ENCODE results near the gene FANCC. TPM values are rescaled to one million over a fixed set of nuclear protein-coding genes. Genes with fewer than 3 reads are reported as not detected.

Gene FANCC
- total and polyA plus RNA-seq, 2 of the 4 experiments (the other 2 are of a cell fraction), result 4.7 to 6.3 TPM

DNA sequence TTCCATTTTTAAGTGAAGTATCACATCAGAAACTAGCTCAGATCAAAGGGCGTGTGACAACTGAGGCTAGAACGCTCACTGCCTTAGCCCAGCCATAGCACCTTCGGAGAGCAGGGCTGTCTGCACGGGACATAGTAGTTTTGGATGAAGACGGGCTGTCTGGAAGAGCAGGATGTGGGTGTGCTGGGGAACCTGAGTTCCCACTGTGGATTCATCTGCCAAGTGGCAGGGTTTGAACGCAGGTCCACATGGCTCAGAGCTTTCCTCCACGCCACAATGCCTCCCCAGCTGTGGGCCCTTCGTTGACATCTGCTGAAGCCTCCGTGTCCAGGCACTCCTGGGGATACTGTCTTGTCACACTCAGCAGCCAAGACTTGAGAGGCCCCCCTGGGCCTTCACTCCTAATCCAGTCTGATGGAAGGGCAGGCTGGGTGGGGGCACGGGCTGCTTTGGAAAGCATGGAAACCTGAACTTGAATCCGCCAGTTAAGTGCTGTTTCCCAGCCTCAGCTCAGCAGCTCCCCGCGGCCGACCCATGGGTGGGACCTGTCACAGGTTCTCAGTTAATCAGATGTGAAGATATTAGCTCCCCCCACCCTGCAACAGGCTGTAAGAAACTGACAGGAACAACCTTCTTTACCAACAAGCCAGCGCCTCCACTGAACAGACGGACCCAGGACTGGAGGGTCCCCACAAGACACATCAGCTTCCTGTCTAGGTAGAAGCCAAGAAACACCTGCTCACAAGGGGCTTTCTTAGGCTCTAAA lies 228.1 kb downstream of the FANCC start:
- dilution Hi-C loops (cut with HindIII; ENCODE audit: low sequenced_read_pairs, unreplicated experiment), result no loop called here
- peaks cover 45% of the 10 kb centered on the region for H3K36me3 ChIP-seq (ENCODE audit: control insufficient read depth, insufficient read depth, low read length)

More for the DNA sequence above, 228.1 kb downstream of the FANCC start:
- H3K4me1 ChIP-seq (ENCODE audit: control insufficient read depth, insufficient read depth, low read length), result peaks cover 22% of the 10 kb centered on the region
- BruUV-seq (replicated peaks), result no TSS peak
- 86% methylated on average over 6 of the region's 16 CpGs; no CpG with 5 or more reads in 1 of the 2 experiments for WGBS, 2 experiments (ENCODE audit: extremely low coverage in 2 of 2, insufficient read length in 1 of 2)
- H2BK5ac ChIP-seq (ENCODE audit: low read depth, low read length, poor library complexity, severe bottlenecking), result no peak overlapping the region
- no peak overlapping the region for H3K56ac ChIP-seq (ENCODE audit: extremely low read depth, insufficient read depth, low read length)
- no peak overlapping the region for H2AK5ac ChIP-seq (ENCODE audit: low read depth, low read length)
- H3K27ac ChIP-seq (ENCODE audit: insufficient read depth, low read length), result no peak overlapping the region
- H4K5ac ChIP-seq (ENCODE audit: low read depth, low read length), result no peak overlapping the region
- POLR2A ChIA-PET (ENCODE audit: unreplicated experiment), result no interaction called here
- no peaks in the 10 kb centered on the region for H3K27me3 ChIP-seq (ENCODE audit: control insufficient read depth, insufficient read depth, low read length)
- no peak overlapping the region for H4K91ac ChIP-seq (ENCODE audit: insufficient read depth, low read depth, low read length)
- no peak overlapping the region for H2AK9ac ChIP-seq (replicated peaks; ENCODE audit: low read depth, low read length, poor library complexity)
- H2BK20ac ChIP-seq (ENCODE audit: low read depth, low read length), result no peak overlapping the region
- H3K4me2 ChIP-seq (ENCODE audit: low read depth, low read length), result no peak overlapping the region
- no peaks in the 10 kb centered on the region for H3K9me3 ChIP-seq (ENCODE audit: control insufficient read depth, insufficient read depth, low read length)
- H3K18ac ChIP-seq (ENCODE audit: low read depth, low read length), result no peak overlapping the region
- H2BK15ac ChIP-seq (ENCODE audit: low read depth, low read length), result no peak overlapping the region
- H3K9ac ChIP-seq (ENCODE audit: low read depth, low read length), result no peak overlapping the region
- H4K8ac ChIP-seq (ENCODE audit: low read depth in 2 of 2, low read length in 2 of 2), result no peak overlapping the region
- in situ Hi-C loops (cut with MboI; ENCODE audit: low sequenced_read_pairs) (no loop called here), intact Hi-C loops (cut with micrococcal nuclease) (no loop called here)
- no peak overlapping the region for H3K4ac ChIP-seq (ENCODE audit: low read depth, low read length)
- H2BK120ac ChIP-seq (ENCODE audit: low read depth, low read length), result no peak overlapping the region
- H4K20me1 ChIP-seq (ENCODE audit: insufficient read depth, low read length), result peaks cover 38% of the 10 kb centered on the region
- CTCF ChIA-PET, result no interaction called here
- no peak for ATAC-seq (ENCODE audit: low read depth)
- H3K23ac ChIP-seq (ENCODE audit: low read depth, low read length), result no peak overlapping the region
- H3K4me3 ChIP-seq (ENCODE audit: insufficient read depth, low read depth, low read length), result no peak overlapping the region
- DNase-seq, result no peak
- no peak overlapping the region for H2AFZ ChIP-seq (replicated peaks; ENCODE audit: low read length, poor library complexity)
- no peak overlapping the region for H3K14ac ChIP-seq (replicated peaks; ENCODE audit: low read depth, low read length)
- H3K79me1 ChIP-seq (ENCODE audit: low read depth in 1 of 2, low read length in 2 of 2), result peaks cover 17 to 64% of the 10 kb centered on the region in 2 experiments; a peak in 3 of 4 replicates
- peaks cover 25% of the 10 kb centered on the region; the same call in 1 of the 2 replicates for H3K9me1 ChIP-seq (ENCODE audit: insufficient read depth, low read length)
- TF ChIP-seq, protein P1, sequence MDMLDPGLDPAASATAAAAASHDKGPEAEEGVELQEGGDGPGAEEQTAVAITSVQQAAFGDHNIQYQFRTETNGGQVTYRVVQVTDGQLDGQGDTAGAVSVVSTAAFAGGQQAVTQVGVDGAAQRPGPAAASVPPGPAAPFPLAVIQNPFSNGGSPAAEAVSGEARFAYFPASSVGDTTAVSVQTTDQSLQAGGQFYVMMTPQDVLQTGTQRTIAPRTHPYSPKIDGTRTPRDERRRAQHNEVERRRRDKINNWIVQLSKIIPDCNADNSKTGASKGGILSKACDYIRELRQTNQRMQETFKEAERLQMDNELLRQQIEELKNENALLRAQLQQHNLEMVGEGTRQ (IDR thresholded peaks at IDR 0.05; ENCODE audit: low read depth, low read length), result no peak
- TF ChIP-seq MAFK (IDR thresholded peaks at IDR 0.05; ENCODE audit: low read depth, low read length), result no peak
- no peak for TF ChIP-seq RFX5 (IDR thresholded peaks at IDR 0.05; ENCODE audit: low read depth, low read length)
- TF ChIP-seq, protein P2, sequence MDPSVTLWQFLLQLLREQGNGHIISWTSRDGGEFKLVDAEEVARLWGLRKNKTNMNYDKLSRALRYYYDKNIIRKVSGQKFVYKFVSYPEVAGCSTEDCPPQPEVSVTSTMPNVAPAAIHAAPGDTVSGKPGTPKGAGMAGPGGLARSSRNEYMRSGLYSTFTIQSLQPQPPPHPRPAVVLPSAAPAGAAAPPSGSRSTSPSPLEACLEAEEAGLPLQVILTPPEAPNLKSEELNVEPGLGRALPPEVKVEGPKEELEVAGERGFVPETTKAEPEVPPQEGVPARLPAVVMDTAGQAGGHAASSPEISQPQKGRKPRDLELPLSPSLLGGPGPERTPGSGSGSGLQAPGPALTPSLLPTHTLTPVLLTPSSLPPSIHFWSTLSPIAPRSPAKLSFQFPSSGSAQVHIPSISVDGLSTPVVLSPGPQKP (IDR thresholded peaks at IDR 0.05; ENCODE audit: borderline replicate concordance, low read depth, low read length), result no peak
- no peak for TF ChIP-seq SMC3 (IDR thresholded peaks at IDR 0.05; ENCODE audit: low read depth, low read length)
- TF ChIP-seq NFE2L2 (IDR thresholded peaks at IDR 0.05; ENCODE audit: low read depth, low read length), result no peak
- no peak for TF ChIP-seq POLR2A (IDR thresholded peaks at IDR 0.05; ENCODE audit: low read depth, low read length)
- TF ChIP-seq MAZ (IDR thresholded peaks at IDR 0.05; ENCODE audit: borderline replicate concordance, low read depth, low read length), result no peak
- no peak for TF ChIP-seq CEBPB (IDR thresholded peaks at IDR 0.05; ENCODE audit: low read depth, low read length)
- TF ChIP-seq, protein P3, sequence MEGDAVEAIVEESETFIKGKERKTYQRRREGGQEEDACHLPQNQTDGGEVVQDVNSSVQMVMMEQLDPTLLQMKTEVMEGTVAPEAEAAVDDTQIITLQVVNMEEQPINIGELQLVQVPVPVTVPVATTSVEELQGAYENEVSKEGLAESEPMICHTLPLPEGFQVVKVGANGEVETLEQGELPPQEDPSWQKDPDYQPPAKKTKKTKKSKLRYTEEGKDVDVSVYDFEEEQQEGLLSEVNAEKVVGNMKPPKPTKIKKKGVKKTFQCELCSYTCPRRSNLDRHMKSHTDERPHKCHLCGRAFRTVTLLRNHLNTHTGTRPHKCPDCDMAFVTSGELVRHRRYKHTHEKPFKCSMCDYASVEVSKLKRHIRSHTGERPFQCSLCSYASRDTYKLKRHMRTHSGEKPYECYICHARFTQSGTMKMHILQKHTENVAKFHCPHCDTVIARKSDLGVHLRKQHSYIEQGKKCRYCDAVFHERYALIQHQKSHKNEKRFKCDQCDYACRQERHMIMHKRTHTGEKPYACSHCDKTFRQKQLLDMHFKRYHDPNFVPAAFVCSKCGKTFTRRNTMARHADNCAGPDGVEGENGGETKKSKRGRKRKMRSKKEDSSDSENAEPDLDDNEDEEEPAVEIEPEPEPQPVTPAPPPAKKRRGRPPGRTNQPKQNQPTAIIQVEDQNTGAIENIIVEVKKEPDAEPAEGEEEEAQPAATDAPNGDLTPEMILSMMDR (conservative IDR thresholded peaks at IDR 0.05; ENCODE audit: low read depth, low read length), result no peak
- TF ChIP-seq CHD1 (IDR thresholded peaks at IDR 0.05; ENCODE audit: low read depth, low read length), result no peak
- TF ChIP-seq MXI1 (IDR thresholded peaks at IDR 0.05; ENCODE audit: borderline replicate concordance, low read depth, low read length), result no peak

Data from IMR-90 (cell line).